Sigmoid colon (tissue), 7 donors: ENCODE data around the gene NCAM2. TPM values are rescaled to one million over a fixed set of nuclear protein-coding genes. Genes with fewer than 3 reads are reported as not detected.

Experiments used
- DNase-seq: peaks from one replicate; pipeline ENCODE4 v3.0.0-alpha.2; 2019
- H3K27ac ChIP-seq, 4 donors: fragments of 200-600 bp; sonication (generic); one replicate each; pipeline ENCODE4 v1.5.1; 2016 to 2019; ENCODE audit warnings: mild to moderate bottlenecking in 1 of 4
- H3K27me3 ChIP-seq, 3 donors: fragments of 200-600 bp; sonication (generic); one replicate each; pipeline ENCODE4 v1.5.1; 2019; ENCODE audit warnings: mild to moderate bottlenecking in 1 of 3
- H3K36me3 ChIP-seq, 4 donors: fragments of 200-600 bp; sonication (generic); one replicate each; pipeline ENCODE4 v1.5.1; 2016 to 2019
- H3K4me1 ChIP-seq, 4 donors: fragments of 200-600 bp; sonication (generic); one replicate each; pipeline ENCODE4 v1.5.1; 2017 to 2019
- H3K4me3 ChIP-seq, 4 donors: fragments of 200-600 bp; sonication (generic); one replicate each; pipeline ENCODE4 v1.5.1; 2017 to 2019; ENCODE audit warnings: mild to moderate bottlenecking in 2 of 4, moderate library complexity in 1 of 4
- H3K9me3 ChIP-seq, 4 donors: fragments of 200-600 bp in 3 of 4; sonication (generic) in 3 of 4; one replicate each; pipeline versions ENCODE4 v1.5.1 to v1.6.1; 2013 to 2019
- EP300 ChIP-seq, 4 donors: sonication (generic); formaldehyde crosslinking; IDR thresholded peaks; one replicate each; pipeline ENCODE4 v1.6.1; 2017; ENCODE audit warnings: antibody characterized with exemption in 4 of 4
- POLR2A ChIP-seq, 2 donors: fragments of 450-650 bp; IDR thresholded peaks; one replicate each; pipeline ENCODE4 v1.6.1; 2016; ENCODE audit warnings: antibody characterized with exemption in 2 of 2, mild to moderate bottlenecking in 2 of 2, moderate library complexity in 2 of 2
- POLR2AphosphoS5 ChIP-seq, 4 donors: sonication (generic); formaldehyde crosslinking; IDR thresholded peaks; one replicate each; pipeline ENCODE4 v1.6.1; 2017; ENCODE audit warnings: antibody characterized with exemption in 4 of 4
- WGBS, 2 donors: extraction: QIAGEN DNeasy Blood & Tissue Kit; methylation state at CpG; one replicate each; pipeline ENCODE4 v1.1.7; 2013; 5-methylcytosine and 5-hydroxymethylcytosine counted together
- intact Hi-C: fragments of 100-400 bp; cut with DNase I; formaldehyde crosslinking; loops from one replicate; pipeline ENCODE4 v1.15.1; 2023
- polyA plus RNA-seq, 3 donors: library from polyadenylated mRNA; stranded (reverse); fragments of 200-250 nt; gene quantifications; one replicate each; pipeline ENCODE4 v1.2.3, GENCODE V29; 2013
- total RNA-seq, 4 donors: library from RNA; depleted of rRNA; stranded (reverse); fragments of >200 nt; gene quantifications; one replicate each; pipeline ENCODE4 v1.1.0, GENCODE V29; 2016
- TF ChIP-seq, protein P1 (sequence below), 4 experiments: fragments of 450-650 bp in 3 of 4; fragments of 200-600 bp in 1 of 4; IDR thresholded peaks; one replicate each; pipeline ENCODE4 v1.5.1; 2016 to 2019; ENCODE audit warnings: antibody characterized with exemption in 4 of 4, mild to moderate bottlenecking in 3 of 4, moderate library complexity in 2 of 4
- donor health status: healthy with polysubstance abuse.
- donor health status: Bipolar disorder and iron deficiency.
- donor health status: healthy.

Gene NCAM2
- total and polyA plus RNA-seq, 7 donors = under 0.01 to 17.1 (median 6.7) TPM; not detected in 1

DNA sequence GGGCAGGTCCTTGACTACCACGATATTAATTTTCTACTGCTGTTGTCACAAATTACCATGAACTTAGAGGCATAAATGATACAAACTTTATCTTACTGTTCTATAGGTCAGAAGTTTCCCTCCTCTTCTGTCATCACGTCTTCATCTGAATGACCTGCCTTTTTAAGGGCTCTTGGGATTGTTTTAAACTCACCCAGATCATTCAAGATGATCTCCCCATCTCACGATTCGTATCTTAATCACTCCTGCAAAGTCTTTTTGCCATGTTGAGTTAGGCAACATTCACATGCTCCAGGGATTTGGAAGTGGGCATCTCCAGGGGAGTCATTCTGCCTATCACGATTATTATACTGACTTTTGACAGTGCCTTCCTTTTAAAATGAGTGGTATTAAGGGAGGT lies 32.1 kb downstream of the NCAM2 start:
- no peaks in the 10 kb centered on the region for H3K27me3 ChIP-seq
- no peak overlapping the region for H3K4me3 ChIP-seq
- no peak overlapping the region for H3K27ac ChIP-seq
- H3K4me1 ChIP-seq = no peaks in the 10 kb centered on the region
- H3K36me3 ChIP-seq = no peaks in the 10 kb centered on the region
- 82 to 86% methylated on average over 5 of the region's 5 CpGs for WGBS, 2 donors
- H3K9me3 ChIP-seq = no peaks in the 10 kb centered on the region
- TF ChIP-seq, protein P1, sequence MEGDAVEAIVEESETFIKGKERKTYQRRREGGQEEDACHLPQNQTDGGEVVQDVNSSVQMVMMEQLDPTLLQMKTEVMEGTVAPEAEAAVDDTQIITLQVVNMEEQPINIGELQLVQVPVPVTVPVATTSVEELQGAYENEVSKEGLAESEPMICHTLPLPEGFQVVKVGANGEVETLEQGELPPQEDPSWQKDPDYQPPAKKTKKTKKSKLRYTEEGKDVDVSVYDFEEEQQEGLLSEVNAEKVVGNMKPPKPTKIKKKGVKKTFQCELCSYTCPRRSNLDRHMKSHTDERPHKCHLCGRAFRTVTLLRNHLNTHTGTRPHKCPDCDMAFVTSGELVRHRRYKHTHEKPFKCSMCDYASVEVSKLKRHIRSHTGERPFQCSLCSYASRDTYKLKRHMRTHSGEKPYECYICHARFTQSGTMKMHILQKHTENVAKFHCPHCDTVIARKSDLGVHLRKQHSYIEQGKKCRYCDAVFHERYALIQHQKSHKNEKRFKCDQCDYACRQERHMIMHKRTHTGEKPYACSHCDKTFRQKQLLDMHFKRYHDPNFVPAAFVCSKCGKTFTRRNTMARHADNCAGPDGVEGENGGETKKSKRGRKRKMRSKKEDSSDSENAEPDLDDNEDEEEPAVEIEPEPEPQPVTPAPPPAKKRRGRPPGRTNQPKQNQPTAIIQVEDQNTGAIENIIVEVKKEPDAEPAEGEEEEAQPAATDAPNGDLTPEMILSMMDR (IDR thresholded peaks at IDR 0.05) = no peak
- no peak for TF ChIP-seq EP300 (IDR thresholded peaks at IDR 0.05)
- TF ChIP-seq POLR2AphosphoS5 (IDR thresholded peaks at IDR 0.05) = no peak
- no peak for TF ChIP-seq POLR2A (IDR thresholded peaks at IDR 0.05)
- DNase-seq = no peak
- intact Hi-C loops = no loop called here

DNA sequence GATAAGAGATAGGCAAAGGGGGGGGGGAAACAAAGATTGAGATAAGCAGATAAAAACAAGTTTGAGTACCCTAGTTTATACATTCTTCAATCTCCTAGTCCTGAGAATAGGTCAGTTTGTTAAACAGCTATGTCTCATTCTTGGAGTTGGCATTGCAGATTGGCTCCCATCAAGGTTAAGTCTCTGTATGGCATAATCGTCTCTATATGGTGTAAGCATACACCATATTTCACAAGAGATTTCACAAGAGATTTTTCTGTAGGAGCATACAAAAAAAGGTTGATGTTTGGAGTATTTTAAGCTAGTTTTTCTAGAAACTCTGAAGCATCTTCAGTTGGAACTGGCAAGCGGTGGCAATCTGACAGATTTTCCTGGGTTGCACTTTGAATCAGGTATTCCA lies 35.8 kb downstream of the NCAM2 start:
- H3K27me3 ChIP-seq = no peaks in the 10 kb centered on the region
- TF ChIP-seq, protein P1 (IDR thresholded peaks at IDR 0.05) = no peak
- no peak for TF ChIP-seq POLR2AphosphoS5 (IDR thresholded peaks at IDR 0.05)
- TF ChIP-seq EP300 (IDR thresholded peaks at IDR 0.05) = no peak
- no peak for TF ChIP-seq POLR2A (IDR thresholded peaks at IDR 0.05)
- H3K9me3 ChIP-seq = no peaks in the 10 kb centered on the region
- H3K4me1 ChIP-seq = no peaks in the 10 kb centered on the region
- intact Hi-C loops = no loop called here
- H3K27ac ChIP-seq = no peak overlapping the region
- 88 to 95% methylated on average over 2 of the region's 2 CpGs for WGBS, 2 donors
- DNase-seq = no peak
- no peaks in the 10 kb centered on the region for H3K36me3 ChIP-seq
- no peak overlapping the region for H3K4me3 ChIP-seq

DNA sequence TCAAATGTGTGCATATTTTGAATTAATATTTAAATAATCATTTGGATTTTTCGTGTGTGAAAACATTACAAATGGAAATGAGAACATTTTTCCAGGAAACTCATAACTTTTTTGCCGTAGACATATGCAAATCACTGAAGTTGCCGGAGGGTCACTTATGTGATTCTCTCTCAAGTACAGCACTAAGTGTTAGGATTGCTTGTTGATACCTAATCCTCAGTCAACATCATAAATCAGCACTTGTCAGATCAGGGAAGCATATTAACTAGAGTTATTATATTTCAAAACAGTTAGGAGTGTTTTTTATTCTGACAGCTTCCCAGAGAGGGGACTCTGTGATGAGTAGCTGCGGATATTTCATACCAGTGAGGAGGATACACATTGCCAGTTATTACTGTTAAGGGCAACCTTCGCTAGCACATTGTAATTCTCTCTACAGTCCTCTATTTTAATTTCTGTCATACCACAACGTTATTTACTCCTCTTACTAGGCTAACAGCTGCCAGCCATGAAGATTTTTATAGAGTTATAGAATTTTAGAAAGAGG lies 41.5 kb downstream of the NCAM2 start:
- WGBS, 2 donors = 77 to 83% methylated on average over 6 of the region's 6 CpGs

DNA sequence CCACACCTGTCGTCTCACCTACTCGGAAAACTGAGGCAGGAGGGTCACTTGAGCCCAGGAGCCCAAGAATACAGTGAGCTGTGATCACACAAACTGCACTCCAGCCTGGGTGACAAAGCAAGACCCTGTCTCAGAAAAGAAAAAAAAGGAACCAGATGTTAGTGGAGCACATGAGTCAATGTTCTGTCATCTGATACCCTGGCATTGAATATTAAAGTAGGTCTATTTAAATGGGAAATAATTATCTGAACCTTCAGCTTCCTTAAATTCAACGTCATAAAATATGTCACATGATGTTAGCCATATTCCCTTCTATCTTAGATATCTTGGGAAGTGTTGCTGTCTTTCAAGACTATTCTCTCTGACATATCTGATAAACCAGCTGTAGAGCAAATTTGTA lies 47.3 kb downstream of the NCAM2 start:
- no peak overlapping the region for H3K27ac ChIP-seq
- intact Hi-C loops = no loop called here
- H3K27me3 ChIP-seq = no peaks in the 10 kb centered on the region
- no peaks in the 10 kb centered on the region for H3K4me1 ChIP-seq
- WGBS, 2 donors = 69 to 75% methylated on average over 3 of the region's 3 CpGs
- no peaks in the 10 kb centered on the region for H3K36me3 ChIP-seq
- H3K9me3 ChIP-seq = no peaks in the 10 kb centered on the region
- no peak overlapping the region for H3K4me3 ChIP-seq
- TF ChIP-seq POLR2AphosphoS5 (IDR thresholded peaks at IDR 0.05) = no peak
- no peak for TF ChIP-seq EP300 (IDR thresholded peaks at IDR 0.05)
- TF ChIP-seq POLR2A (IDR thresholded peaks at IDR 0.05) = no peak
- TF ChIP-seq, protein P1 (IDR thresholded peaks at IDR 0.05) = no peak
- no peak for DNase-seq

More for the DNA sequence above, 41.5 kb downstream of the NCAM2 start:
- TF ChIP-seq POLR2AphosphoS5 (IDR thresholded peaks at IDR 0.05) (no peak), EP300 (IDR thresholded peaks at IDR 0.05) (no peak), POLR2A (IDR thresholded peaks at IDR 0.05) (no peak)
- TF ChIP-seq, protein P1 (IDR thresholded peaks at IDR 0.05) = no peak
- Histone ChIP-seq H3K9me3 (no peaks in the 10 kb centered on the region), H3K4me3 (no peak overlapping the region), H3K27ac (no peak overlapping the region), H3K36me3 (no peaks in the 10 kb centered on the region), H3K27me3 (no peaks in the 10 kb centered on the region), H3K4me1 (no peaks in the 10 kb centered on the region)
- no peak for DNase-seq
- intact Hi-C loops = no loop called here

DNA sequence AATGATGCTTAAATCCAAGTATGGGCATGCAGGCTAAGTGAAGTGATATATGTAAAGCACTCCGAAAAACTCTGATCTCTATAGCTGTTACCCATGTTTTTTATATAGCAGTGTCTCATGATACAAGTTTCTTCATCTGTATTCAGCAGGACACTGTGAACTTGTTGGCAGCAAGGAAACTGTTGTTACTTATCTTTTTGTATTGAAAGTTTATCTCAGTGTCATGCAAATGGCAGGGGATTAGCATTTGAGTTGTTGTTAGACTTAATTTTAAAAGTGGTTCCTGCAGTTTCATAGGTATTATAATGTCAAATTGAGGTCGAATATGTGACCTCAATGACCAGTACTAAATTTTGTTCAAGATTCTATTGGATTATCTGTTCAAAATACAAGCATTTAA lies 47.9 kb downstream of the NCAM2 start:
- no peak overlapping the region for H3K27ac ChIP-seq
- intact Hi-C loops = no loop called here
- no peak overlapping the region for H3K4me3 ChIP-seq
- 47 to 50% methylated on average over 2 of the region's 2 CpGs for WGBS, 2 donors
- no peaks in the 10 kb centered on the region for H3K9me3 ChIP-seq
- no peaks in the 10 kb centered on the region for H3K36me3 ChIP-seq
- no peaks in the 10 kb centered on the region for H3K27me3 ChIP-seq
- TF ChIP-seq, protein P1 (IDR thresholded peaks at IDR 0.05) = no peak
- TF ChIP-seq POLR2AphosphoS5 (IDR thresholded peaks at IDR 0.05) = no peak
- TF ChIP-seq POLR2A (IDR thresholded peaks at IDR 0.05) = no peak
- TF ChIP-seq EP300 (IDR thresholded peaks at IDR 0.05) = no peak
- no peaks in the 10 kb centered on the region for H3K4me1 ChIP-seq
- DNase-seq = no peak
